ENCODE results near the gene C1QC. TPM values are rescaled to one million over a fixed set of nuclear protein-coding genes. Genes with fewer than 3 reads are reported as not detected.
A peak's percentile ranks its signal among the peaks of the same experiment; 100 is the strongest.

C1QC gene
- 79.1 TPM for polyA plus RNA-seq
- long read RNA-seq, donor 1, transcript C1QC-203 (3 exons, 1,163 nt) = major isoform, 29 of 42 reads
- long read RNA-seq, donor 1, partial matches to known transcripts = 10 of 42 reads
- long read RNA-seq, donor 1, other reads (novel, unspliced or antisense) = 0 of 42 reads
- long read RNA-seq, donor 2, transcript C1QC-202 (3 exons, 1,183 nt) = minor isoform, 9 of 108 reads
- long read RNA-seq, donor 2, transcript C1QC-203 (3 exons, 1,163 nt) = major isoform, 91 of 108 reads
- long read RNA-seq, donor 2, partial matches to known transcripts = 5 of 108 reads
- long read RNA-seq, donor 2, other reads (novel, unspliced or antisense) = 0 of 108 reads
- long read RNA-seq, donor 3 = 0 reads
- long read RNA-seq, donor 4, transcript C1QC-203 (3 exons, 1,163 nt) = major isoform, 11 of 12 reads
- long read RNA-seq, donor 4, partial matches to known transcripts = 0 of 12 reads
- long read RNA-seq, donor 4, other reads (novel, unspliced or antisense) = 0 of 12 reads
- long read RNA-seq, donor 5, transcript C1QC-203 (3 exons, 1,163 nt) = major isoform, 45 of 47 reads
- long read RNA-seq, donor 5, partial matches to known transcripts = 0 of 47 reads
- long read RNA-seq, donor 5, other reads (novel, unspliced or antisense) = 0 of 47 reads
- long read RNA-seq, donor 6, transcript C1QC-202 (3 exons, 1,183 nt) = minor isoform, 5 of 131 reads
- long read RNA-seq, donor 6, transcript C1QC-203 (3 exons, 1,163 nt) = major isoform, 72 of 131 reads
- long read RNA-seq, donor 6, partial matches to known transcripts = 54 of 131 reads
- long read RNA-seq, donor 6, other reads (novel, unspliced or antisense) = 0 of 131 reads
- long read RNA-seq, donor 7, transcript C1QC-203 (3 exons, 1,163 nt) = major isoform, 18 of 20 reads
- long read RNA-seq, donor 7, partial matches to known transcripts = 0 of 20 reads
- long read RNA-seq, donor 7, other reads (novel, unspliced or antisense) = 0 of 20 reads
- long read RNA-seq, donor 8, transcript C1QC-203 (3 exons, 1,163 nt) = major isoform, 109 of 128 reads
- long read RNA-seq, donor 8, transcript C1QC-202 (3 exons, 1,183 nt) = minor isoform, 10 of 128 reads
- long read RNA-seq, donor 8, partial matches to known transcripts = 8 of 128 reads
- long read RNA-seq, donor 8, other reads (novel, unspliced or antisense) = 0 of 128 reads
- long read RNA-seq, donor 9, transcript C1QC-203 (3 exons, 1,163 nt) = major isoform, 47 of 51 reads
- long read RNA-seq, donor 9, partial matches to known transcripts = 0 of 51 reads
- long read RNA-seq, donor 9, other reads (novel, unspliced or antisense) = 0 of 51 reads
- long read RNA-seq, donor 10, transcript C1QC-203 (3 exons, 1,163 nt) = major isoform, 63 of 68 reads
- long read RNA-seq, donor 10, transcript C1QC-202 (3 exons, 1,183 nt) = minor isoform, 5 of 68 reads
- long read RNA-seq, donor 10, partial matches to known transcripts = 0 of 68 reads
- long read RNA-seq, donor 10, other reads (novel, unspliced or antisense) = 0 of 68 reads
- long read RNA-seq, donor 11, transcript C1QC-202 (3 exons, 1,183 nt) = minor isoform, 5 of 110 reads
- long read RNA-seq, donor 11, transcript C1QC-203 (3 exons, 1,163 nt) = major isoform, 67 of 110 reads
- long read RNA-seq, donor 11, partial matches to known transcripts = 37 of 110 reads
- long read RNA-seq, donor 11, other reads (novel, unspliced or antisense) = 0 of 110 reads

- H3K27ac ChIP-seq (ENCODE audit: low read length) = no peak within 1 kb of the TSS
These were observed at the start of gene C1QC for GRCh38 chr1:22643381-22643780. TSS of gene C1QC (plus strand) at chr1:22643633. CDS start at chr1:22644024, 391 bp downstream.

GRCh38 chr1:22594396-22594795 lies 49.0 kb upstream of the C1QC start:
- Histone ChIP-seq H3K27me3 (ENCODE audit: control insufficient read depth, insufficient read depth, low read length) (peaks cover 38% of the 10 kb centered on the region), H3K4me1 (ENCODE audit: control insufficient read depth, insufficient read depth, low read length) (no peaks in the 10 kb centered on the region), H3K9me3 (ENCODE audit: control insufficient read depth, low read depth, low read length) (peaks cover 3% of the 10 kb centered on the region), H3K36me3 (ENCODE audit: control insufficient read depth, insufficient read depth, low read length) (no peaks in the 10 kb centered on the region), H3K4me3 (ENCODE audit: low read length) (no peak overlapping the region), H3K27ac (ENCODE audit: low read length) (no peak overlapping the region)
- no peak for DNase-seq
- no CpG with 5 or more reads among the region's 10 CpGs for WGBS (ENCODE audit: insufficient coverage, low lambda C conversion rate)

More at GRCh38 chr1:22643381-22643780, at the start of gene C1QC:
- peaks cover 7% of the 10 kb centered on the region for H3K27me3 ChIP-seq (ENCODE audit: control insufficient read depth, insufficient read depth, low read length)
- peak within 1 kb of the TSS; percentile 21 for H3K4me3 ChIP-seq (ENCODE audit: low read length)
- no peaks in the 10 kb centered on the region for H3K9me3 ChIP-seq (ENCODE audit: control insufficient read depth, low read depth, low read length)
- WGBS (ENCODE audit: insufficient coverage, low lambda C conversion rate) = no CpG with 5 or more reads among the region's 8 CpGs
- H3K4me1 ChIP-seq (ENCODE audit: control insufficient read depth, insufficient read depth, low read length) = no peaks in the 10 kb centered on the region
- no peaks in the 10 kb centered on the region for H3K36me3 ChIP-seq (ENCODE audit: control insufficient read depth, insufficient read depth, low read length)
- DNase-seq = no peak

- no CpG with 5 or more reads among the region's 7 CpGs for WGBS (ENCODE audit: insufficient coverage, low lambda C conversion rate)
These were observed 48.3 kb upstream of the C1QC start for GRCh38 chr1:22595108-22595507.

GRCh38 chr1:22597301-22597965 lies 46.0 kb upstream of the C1QC start:
- Histone ChIP-seq H3K27me3 (ENCODE audit: control insufficient read depth, insufficient read depth, low read length) (peaks cover 32% of the 10 kb centered on the region), H3K27ac (ENCODE audit: low read length) (no peak overlapping the region), H3K4me1 (ENCODE audit: control insufficient read depth, insufficient read depth, low read length) (no peaks in the 10 kb centered on the region), H3K36me3 (ENCODE audit: control insufficient read depth, insufficient read depth, low read length) (no peaks in the 10 kb centered on the region), H3K4me3 (ENCODE audit: low read length) (no peak overlapping the region), H3K9me3 (ENCODE audit: control insufficient read depth, low read depth, low read length) (peaks cover 3% of the 10 kb centered on the region)
- WGBS (ENCODE audit: insufficient coverage, low lambda C conversion rate) = no CpG with 5 or more reads among the region's 30 CpGs
- no peak for DNase-seq

More at GRCh38 chr1:22595108-22595507, 48.3 kb upstream of the C1QC start:
- no peak for DNase-seq
- Histone ChIP-seq H3K36me3 (ENCODE audit: control insufficient read depth, insufficient read depth, low read length) (no peaks in the 10 kb centered on the region), H3K4me3 (ENCODE audit: low read length) (no peak overlapping the region), H3K27me3 (ENCODE audit: control insufficient read depth, insufficient read depth, low read length) (peaks cover 38% of the 10 kb centered on the region), H3K9me3 (ENCODE audit: control insufficient read depth, low read depth, low read length) (peaks cover 3% of the 10 kb centered on the region), H3K27ac (ENCODE audit: low read length) (no peak overlapping the region), H3K4me1 (ENCODE audit: control insufficient read depth, insufficient read depth, low read length) (no peaks in the 10 kb centered on the region)

- no peak for DNase-seq
- no peak overlapping the region for H3K4me3 ChIP-seq (ENCODE audit: low read length)
- H3K27ac ChIP-seq (ENCODE audit: low read length) = no peak overlapping the region
- H3K36me3 ChIP-seq (ENCODE audit: control insufficient read depth, insufficient read depth, low read length) = no peaks in the 10 kb centered on the region
- peaks cover 26% of the 10 kb centered on the region for H3K27me3 ChIP-seq (ENCODE audit: control insufficient read depth, insufficient read depth, low read length)
- no CpG with 5 or more reads among the region's 8 CpGs for WGBS (ENCODE audit: insufficient coverage, low lambda C conversion rate)
- no peaks in the 10 kb centered on the region for H3K4me1 ChIP-seq (ENCODE audit: control insufficient read depth, insufficient read depth, low read length)
- H3K9me3 ChIP-seq (ENCODE audit: control insufficient read depth, low read depth, low read length) = peaks cover 3% of the 10 kb centered on the region
These were observed 45.4 kb upstream of the C1QC start for GRCh38 chr1:22597996-22598395.

GRCh38 chr1:22598736-22599135 lies 44.7 kb upstream of the C1QC start:
- no peaks in the 10 kb centered on the region for H3K4me1 ChIP-seq (ENCODE audit: control insufficient read depth, insufficient read depth, low read length)
- H3K4me3 ChIP-seq (ENCODE audit: low read length) = no peak overlapping the region
- no peaks in the 10 kb centered on the region for H3K9me3 ChIP-seq (ENCODE audit: control insufficient read depth, low read depth, low read length)
- peaks cover 24% of the 10 kb centered on the region for H3K27me3 ChIP-seq (ENCODE audit: control insufficient read depth, insufficient read depth, low read length)
- no peak for DNase-seq
- H3K36me3 ChIP-seq (ENCODE audit: control insufficient read depth, insufficient read depth, low read length) = no peaks in the 10 kb centered on the region
- WGBS (ENCODE audit: insufficient coverage, low lambda C conversion rate) = no CpG with 5 or more reads among the region's 24 CpGs
- H3K27ac ChIP-seq (ENCODE audit: low read length) = no peak overlapping the region

- 0% methylated on average over 1 of the region's 22 CpGs for WGBS (ENCODE audit: insufficient coverage, low lambda C conversion rate)
- Histone ChIP-seq H3K27me3 (ENCODE audit: control insufficient read depth, insufficient read depth, low read length) (peaks cover 25% of the 10 kb centered on the region), H3K4me3 (ENCODE audit: low read length) (no peak overlapping the region), H3K27ac (ENCODE audit: low read length) (no peak overlapping the region), H3K9me3 (ENCODE audit: control insufficient read depth, low read depth, low read length) (no peaks in the 10 kb centered on the region), H3K4me1 (ENCODE audit: control insufficient read depth, insufficient read depth, low read length) (no peaks in the 10 kb centered on the region), H3K36me3 (ENCODE audit: control insufficient read depth, insufficient read depth, low read length) (no peaks in the 10 kb centered on the region)
- no peak for DNase-seq
These were observed 43.2 kb upstream of the C1QC start for GRCh38 chr1:22600071-22600816.

- no peaks in the 10 kb centered on the region for H3K36me3 ChIP-seq (ENCODE audit: control insufficient read depth, insufficient read depth, low read length)
- no CpG with 5 or more reads among the region's 39 CpGs for WGBS (ENCODE audit: insufficient coverage, low lambda C conversion rate)
- H3K27me3 ChIP-seq (ENCODE audit: control insufficient read depth, insufficient read depth, low read length) = peaks cover 26% of the 10 kb centered on the region
- no peak for DNase-seq
- no peaks in the 10 kb centered on the region for H3K4me1 ChIP-seq (ENCODE audit: control insufficient read depth, insufficient read depth, low read length)
- H3K27ac ChIP-seq (ENCODE audit: low read length) = no peak overlapping the region
- no peak overlapping the region for H3K4me3 ChIP-seq (ENCODE audit: low read length)
- H3K9me3 ChIP-seq (ENCODE audit: control insufficient read depth, low read depth, low read length) = no peaks in the 10 kb centered on the region
These were observed 42.4 kb upstream of the C1QC start for GRCh38 chr1:22600817-22601605.
